ENCODE measurements around the gene ADARB2. TPM values are rescaled to one million over a fixed set of nuclear protein-coding genes. Genes with fewer than 3 reads are reported as not detected.

ADARB2 gene
- total and polyA plus RNA-seq, 2 experiments from 2014 or later: 2.0 to 5.0 TPM

GRCh38 chr10:1539216-1539615 is 198.1 kb downstream of the ADARB2 start:
- H3K4me2 ChIP-seq: no peak overlapping the region
- H3K4me1 ChIP-seq (ENCODE audit: insufficient read depth): no peaks in the 10 kb centered on the region
- no peak overlapping the region for H3K27ac ChIP-seq (ENCODE audit: low read depth)
- no peaks in the 10 kb centered on the region for H3K79me2 ChIP-seq (replicated peaks; ENCODE audit: insufficient read depth)
- Mint-ChIP-seq H3K27me3 (ENCODE audit: insufficient read depth, low read depth, poor library complexity) (peaks cover 4% of the 10 kb centered on the region), H3K4me3 (no peak overlapping the region), H3K4me1 (no peaks in the 10 kb centered on the region), H3K27ac (no peak overlapping the region), H3K9me3 (no peaks in the 10 kb centered on the region; the same call in 1 of the 3 replicates), H3K36me3 (ENCODE audit: low read depth) (no peaks in the 10 kb centered on the region)
- H3K9me2 ChIP-seq (ENCODE audit: insufficient read depth): no peaks in the 10 kb centered on the region
- no peak for TF ChIP-seq EZH2phosphoT487 (IDR thresholded peaks at IDR 0.05; ENCODE audit: unreplicated experiment)
- no peak for TF ChIP-seq JUNB (IDR thresholded peaks at IDR 0.05; ENCODE audit: unreplicated experiment)
- no peak for TF ChIP-seq NANOG (IDR thresholded peaks at IDR 0.05; ENCODE audit: borderline replicate concordance)
- no peak for TF ChIP-seq POLR2AphosphoS5 (IDR thresholded peaks at IDR 0.05; ENCODE audit: low read depth)
- no peak for TF ChIP-seq CREB1 (CRISPR knock-in tag; IDR thresholded peaks at IDR 0.05; ENCODE audit: low read depth)
- no peak for TF ChIP-seq ZNF114 (CRISPR knock-in tag; IDR thresholded peaks at IDR 0.05)
- no peak for TF ChIP-seq ZNF331 (CRISPR knock-in tag; IDR thresholded peaks at IDR 0.05; ENCODE audit: low read depth)
- TF ChIP-seq, protein P1, sequence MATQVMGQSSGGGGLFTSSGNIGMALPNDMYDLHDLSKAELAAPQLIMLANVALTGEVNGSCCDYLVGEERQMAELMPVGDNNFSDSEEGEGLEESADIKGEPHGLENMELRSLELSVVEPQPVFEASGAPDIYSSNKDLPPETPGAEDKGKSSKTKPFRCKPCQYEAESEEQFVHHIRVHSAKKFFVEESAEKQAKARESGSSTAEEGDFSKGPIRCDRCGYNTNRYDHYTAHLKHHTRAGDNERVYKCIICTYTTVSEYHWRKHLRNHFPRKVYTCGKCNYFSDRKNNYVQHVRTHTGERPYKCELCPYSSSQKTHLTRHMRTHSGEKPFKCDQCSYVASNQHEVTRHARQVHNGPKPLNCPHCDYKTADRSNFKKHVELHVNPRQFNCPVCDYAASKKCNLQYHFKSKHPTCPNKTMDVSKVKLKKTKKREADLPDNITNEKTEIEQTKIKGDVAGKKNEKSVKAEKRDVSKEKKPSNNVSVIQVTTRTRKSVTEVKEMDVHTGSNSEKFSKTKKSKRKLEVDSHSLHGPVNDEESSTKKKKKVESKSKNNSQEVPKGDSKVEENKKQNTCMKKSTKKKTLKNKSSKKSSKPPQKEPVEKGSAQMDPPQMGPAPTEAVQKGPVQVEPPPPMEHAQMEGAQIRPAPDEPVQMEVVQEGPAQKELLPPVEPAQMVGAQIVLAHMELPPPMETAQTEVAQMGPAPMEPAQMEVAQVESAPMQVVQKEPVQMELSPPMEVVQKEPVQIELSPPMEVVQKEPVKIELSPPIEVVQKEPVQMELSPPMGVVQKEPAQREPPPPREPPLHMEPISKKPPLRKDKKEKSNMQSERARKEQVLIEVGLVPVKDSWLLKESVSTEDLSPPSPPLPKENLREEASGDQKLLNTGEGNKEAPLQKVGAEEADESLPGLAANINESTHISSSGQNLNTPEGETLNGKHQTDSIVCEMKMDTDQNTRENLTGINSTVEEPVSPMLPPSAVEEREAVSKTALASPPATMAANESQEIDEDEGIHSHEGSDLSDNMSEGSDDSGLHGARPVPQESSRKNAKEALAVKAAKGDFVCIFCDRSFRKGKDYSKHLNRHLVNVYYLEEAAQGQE (IDR thresholded peaks at IDR 0.05; ENCODE audit: unreplicated experiment): no peak
- no peak for TF ChIP-seq STAT1 (IDR thresholded peaks at IDR 0.05; ENCODE audit: unreplicated experiment)
- TF ChIP-seq, protein P2, sequence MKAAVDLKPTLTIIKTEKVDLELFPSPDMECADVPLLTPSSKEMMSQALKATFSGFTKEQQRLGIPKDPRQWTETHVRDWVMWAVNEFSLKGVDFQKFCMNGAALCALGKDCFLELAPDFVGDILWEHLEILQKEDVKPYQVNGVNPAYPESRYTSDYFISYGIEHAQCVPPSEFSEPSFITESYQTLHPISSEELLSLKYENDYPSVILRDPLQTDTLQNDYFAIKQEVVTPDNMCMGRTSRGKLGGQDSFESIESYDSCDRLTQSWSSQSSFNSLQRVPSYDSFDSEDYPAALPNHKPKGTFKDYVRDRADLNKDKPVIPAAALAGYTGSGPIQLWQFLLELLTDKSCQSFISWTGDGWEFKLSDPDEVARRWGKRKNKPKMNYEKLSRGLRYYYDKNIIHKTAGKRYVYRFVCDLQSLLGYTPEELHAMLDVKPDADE (IDR thresholded peaks at IDR 0.05): no peak
- TF ChIP-seq ZNF462 (CRISPR knock-in tag; IDR thresholded peaks at IDR 0.05): no peak
- no peak for TF ChIP-seq EZH2 (IDR thresholded peaks at IDR 0.05; ENCODE audit: low read depth, unreplicated experiment)
- TF ChIP-seq, protein P3, sequence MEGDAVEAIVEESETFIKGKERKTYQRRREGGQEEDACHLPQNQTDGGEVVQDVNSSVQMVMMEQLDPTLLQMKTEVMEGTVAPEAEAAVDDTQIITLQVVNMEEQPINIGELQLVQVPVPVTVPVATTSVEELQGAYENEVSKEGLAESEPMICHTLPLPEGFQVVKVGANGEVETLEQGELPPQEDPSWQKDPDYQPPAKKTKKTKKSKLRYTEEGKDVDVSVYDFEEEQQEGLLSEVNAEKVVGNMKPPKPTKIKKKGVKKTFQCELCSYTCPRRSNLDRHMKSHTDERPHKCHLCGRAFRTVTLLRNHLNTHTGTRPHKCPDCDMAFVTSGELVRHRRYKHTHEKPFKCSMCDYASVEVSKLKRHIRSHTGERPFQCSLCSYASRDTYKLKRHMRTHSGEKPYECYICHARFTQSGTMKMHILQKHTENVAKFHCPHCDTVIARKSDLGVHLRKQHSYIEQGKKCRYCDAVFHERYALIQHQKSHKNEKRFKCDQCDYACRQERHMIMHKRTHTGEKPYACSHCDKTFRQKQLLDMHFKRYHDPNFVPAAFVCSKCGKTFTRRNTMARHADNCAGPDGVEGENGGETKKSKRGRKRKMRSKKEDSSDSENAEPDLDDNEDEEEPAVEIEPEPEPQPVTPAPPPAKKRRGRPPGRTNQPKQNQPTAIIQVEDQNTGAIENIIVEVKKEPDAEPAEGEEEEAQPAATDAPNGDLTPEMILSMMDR (conservative IDR thresholded peaks at IDR 0.05; ENCODE audit: low read depth in 2 of 2): no peak
- H4K20me1 ChIP-seq (replicated peaks; ENCODE audit: insufficient read depth): no peaks in the 10 kb centered on the region
- DNase-seq (ENCODE audit: low spot score) (no peak), ATAC-seq (no peak)
- H3K4me3 ChIP-seq: no peak overlapping the region
- H3K36me3 ChIP-seq (ENCODE audit: insufficient read depth): no peaks in the 10 kb centered on the region
- no peaks in the 10 kb centered on the region for H3K27me3 ChIP-seq (ENCODE audit: insufficient read depth)
- H2AFZ ChIP-seq: no peak overlapping the region
- H3F3A ChIP-seq (replicated peaks; ENCODE audit: low read depth): no peaks in the 10 kb centered on the region
